Thyroid gland (tissue), 4 donors: Measurements from ENCODE around the gene UGT1A7.

Experiments used
- CTCF ChIP-seq, 6 experiments: fragments of 200-600 bp in 3 of 6; fragments of 450-650 bp in 3 of 6; sonication (generic) in 3 of 6; IDR thresholded peaks; one replicate each; pipeline ENCODE4 v1.5.1; 2016 to 2019; ENCODE audit warnings: antibody characterized with exemption in 6 of 6, mild to moderate bottlenecking in 2 of 6, inconsistent platforms in 1 of 6, moderate library complexity in 1 of 6
- POLR2A ChIP-seq, 2 donors: fragments of 450-650 bp; IDR thresholded peaks; one replicate each; pipeline ENCODE4 v1.6.1; 2017; ENCODE audit warnings: antibody characterized with exemption in 2 of 2, mild to moderate bottlenecking in 2 of 2, moderate library complexity in 1 of 2

DNA sequence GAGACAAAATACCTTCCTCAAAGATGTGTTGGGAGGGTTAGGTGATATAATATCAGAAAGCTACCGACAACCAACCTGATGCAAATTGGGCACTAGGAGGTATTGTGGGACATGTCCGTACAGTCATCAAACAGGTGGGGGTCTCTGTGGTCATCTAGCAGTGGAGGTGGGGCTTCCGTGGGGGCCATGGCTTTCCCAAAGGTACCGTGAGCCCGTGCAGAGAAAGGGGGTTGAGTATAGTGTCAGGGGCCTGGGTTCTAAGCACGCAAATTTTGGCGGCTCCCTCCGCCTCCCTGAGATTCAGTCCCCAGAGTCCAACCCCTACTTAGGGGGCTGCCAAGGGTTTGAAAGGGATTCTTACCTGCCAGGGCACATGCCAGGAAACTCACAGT is 140.0 kb downstream of the UGT1A7 start:
- TF ChIP-seq CTCF (IDR thresholded peaks at IDR 0.05) (no peak), POLR2A (IDR thresholded peaks at IDR 0.05) (no peak)
